Effector memory CD4-positive, alpha-beta T cell (primary cell): ENCODE data around the gene AFTPH.

ENCODE experiments used
- DNase-seq, 3 donors: peaks; one replicate each; pipeline ENCODE4 v3.0.0-alpha.2; 2020
- H3K27ac ChIP-seq: 2 replicates; pipeline ENCODE4 v1.7.0; 2013; ENCODE audit warnings: mild to moderate bottlenecking, low read length, moderate library complexity; ENCODE audit not compliant: insufficient read depth, poor library complexity, severe bottlenecking
- H3K27me3 ChIP-seq: replicated peaks from 2 replicates; pipeline ENCODE4 v1.7.0; 2013; ENCODE audit warnings: mild to moderate bottlenecking, low read length; ENCODE audit not compliant: insufficient read depth, control insufficient read depth, poor library complexity, severe bottlenecking
- H3K36me3 ChIP-seq: 2 replicates; pipeline ENCODE4 v1.7.0; 2013; ENCODE audit warnings: mild to moderate bottlenecking, low read length, moderate library complexity; ENCODE audit not compliant: control insufficient read depth, insufficient read depth
- H3K4me1 ChIP-seq: 2 replicates; pipeline ENCODE4 v1.7.0; 2013; ENCODE audit warnings: low read length, mild to moderate bottlenecking; ENCODE audit not compliant: control insufficient read depth, insufficient read depth, poor library complexity, severe bottlenecking
- H3K4me3 ChIP-seq: 2 replicates; pipeline ENCODE4 v1.7.0; 2013; ENCODE audit warnings: low read length, low read depth, mild to moderate bottlenecking; ENCODE audit not compliant: insufficient read depth, poor library complexity, severe bottlenecking
- H3K9me3 ChIP-seq: 2 replicates; pipeline ENCODE4 v1.7.0; 2013; ENCODE audit warnings: mild to moderate bottlenecking, low read length, moderate library complexity; ENCODE audit not compliant: control insufficient read depth

AFTPH gene

GRCh38 chr2:64599469-64599868 lies 75.3 kb downstream of the AFTPH start:
- H3K9me3 ChIP-seq: no peaks in the 10 kb centered on the region
- H3K4me3 ChIP-seq: no peak overlapping the region
- no peaks in the 10 kb centered on the region for H3K27me3 ChIP-seq
- DNase-seq: no peak
- H3K4me1 ChIP-seq: no peaks in the 10 kb centered on the region
- H3K27ac ChIP-seq: no peak overlapping the region
- H3K36me3 ChIP-seq: no peaks in the 10 kb centered on the region

GRCh38 chr2:64601034-64601754 lies 77.1 kb downstream of the AFTPH start:
- no peaks in the 10 kb centered on the region for H3K36me3 ChIP-seq
- no peak overlapping the region for H3K4me3 ChIP-seq
- no peaks in the 10 kb centered on the region for H3K27me3 ChIP-seq
- H3K27ac ChIP-seq: no peak overlapping the region
- H3K4me1 ChIP-seq: no peaks in the 10 kb centered on the region
- no peaks in the 10 kb centered on the region for H3K9me3 ChIP-seq
- DNase-seq: no peak

- Histone ChIP-seq H3K4me1 (no peaks in the 10 kb centered on the region), H3K36me3 (no peaks in the 10 kb centered on the region), H3K27ac (no peak overlapping the region), H3K9me3 (no peaks in the 10 kb centered on the region), H3K4me3 (no peak overlapping the region), H3K27me3 (no peaks in the 10 kb centered on the region)
- no peak for DNase-seq
Measured at GRCh38 chr2:64601785-64602391, 77.8 kb downstream of the AFTPH start.

- no peak for DNase-seq
- peaks cover 4% of the 10 kb centered on the region for H3K4me1 ChIP-seq
- no peak overlapping the region for H3K27ac ChIP-seq
- no peak overlapping the region for H3K4me3 ChIP-seq
- H3K27me3 ChIP-seq: no peaks in the 10 kb centered on the region
- no peaks in the 10 kb centered on the region for H3K9me3 ChIP-seq
- no peaks in the 10 kb centered on the region for H3K36me3 ChIP-seq
Measured at GRCh38 chr2:64602436-64602835, 78.3 kb downstream of the AFTPH start.

- H3K9me3 ChIP-seq: no peaks in the 10 kb centered on the region
- no peak for DNase-seq
- H3K4me1 ChIP-seq: peaks cover 13% of the 10 kb centered on the region
- H3K36me3 ChIP-seq: no peaks in the 10 kb centered on the region
- no peaks in the 10 kb centered on the region for H3K27me3 ChIP-seq
- H3K27ac ChIP-seq: no peak overlapping the region
- H3K4me3 ChIP-seq: no peak overlapping the region
Measured at GRCh38 chr2:64604155-64604554, 80.0 kb downstream of the AFTPH start.

GRCh38 chr2:64605026-64605471 lies 80.9 kb downstream of the AFTPH start:
- Histone ChIP-seq H3K4me1 (peaks cover 13% of the 10 kb centered on the region), H3K9me3 (no peaks in the 10 kb centered on the region), H3K36me3 (no peaks in the 10 kb centered on the region), H3K4me3 (no peak overlapping the region), H3K27ac (no peak overlapping the region), H3K27me3 (no peaks in the 10 kb centered on the region)
- DNase-seq: no peak

- H3K9me3 ChIP-seq: no peaks in the 10 kb centered on the region
- H3K4me3 ChIP-seq: no peak overlapping the region
- H3K36me3 ChIP-seq: no peaks in the 10 kb centered on the region
- H3K27ac ChIP-seq: no peak overlapping the region
- no peaks in the 10 kb centered on the region for H3K27me3 ChIP-seq
- no peak for DNase-seq
- peaks cover 13% of the 10 kb centered on the region for H3K4me1 ChIP-seq
Measured at GRCh38 chr2:64605991-64606478, 81.9 kb downstream of the AFTPH start.

GRCh38 chr2:64606479-64607363 lies 82.6 kb downstream of the AFTPH start:
- H3K9me3 ChIP-seq: no peaks in the 10 kb centered on the region
- peak overlapping the region; percentile 33 for H3K4me3 ChIP-seq
- peak overlapping the region; percentile 39 for H3K27ac ChIP-seq
- H3K27me3 ChIP-seq: no peaks in the 10 kb centered on the region
- peak; percentile 72 to 81 (median 80) for DNase-seq
- H3K36me3 ChIP-seq: no peaks in the 10 kb centered on the region
- H3K4me1 ChIP-seq: peaks cover 13% of the 10 kb centered on the region

GRCh38 chr2:64607381-64608304 lies 83.5 kb downstream of the AFTPH start:
- H3K27me3 ChIP-seq: no peaks in the 10 kb centered on the region
- H3K36me3 ChIP-seq: no peaks in the 10 kb centered on the region
- DNase-seq: no peak
- H3K9me3 ChIP-seq: no peaks in the 10 kb centered on the region
- no peak overlapping the region for H3K27ac ChIP-seq
- H3K4me3 ChIP-seq: peak overlapping the region; percentile 33
- peaks cover 13% of the 10 kb centered on the region for H3K4me1 ChIP-seq
